GM12891 (cell line): ENCODE measurements around the gene CPT1A.

Source experiments
- POLR2A ChIP-seq: IDR thresholded peaks from 2 replicates; pipeline ENCODE4 v1.6.1; 2011; ENCODE audit warnings: low read depth, low read length, control low read depth
- POLR2AphosphoS5 ChIP-seq: IDR thresholded peaks from 2 replicates; pipeline ENCODE4 v1.6.1; 2011; ENCODE audit warnings: low read depth, low read length, control low read depth
- SPI1 ChIP-seq: IDR thresholded peaks from 2 replicates; pipeline ENCODE4 v1.6.1; 2011; ENCODE audit warnings: low read depth, low read length, control low read depth
- TAF1 ChIP-seq: IDR thresholded peaks from 2 replicates; pipeline ENCODE4 v1.6.1; 2011; ENCODE audit warnings: low read depth, low read length, control low read depth

DNA sequence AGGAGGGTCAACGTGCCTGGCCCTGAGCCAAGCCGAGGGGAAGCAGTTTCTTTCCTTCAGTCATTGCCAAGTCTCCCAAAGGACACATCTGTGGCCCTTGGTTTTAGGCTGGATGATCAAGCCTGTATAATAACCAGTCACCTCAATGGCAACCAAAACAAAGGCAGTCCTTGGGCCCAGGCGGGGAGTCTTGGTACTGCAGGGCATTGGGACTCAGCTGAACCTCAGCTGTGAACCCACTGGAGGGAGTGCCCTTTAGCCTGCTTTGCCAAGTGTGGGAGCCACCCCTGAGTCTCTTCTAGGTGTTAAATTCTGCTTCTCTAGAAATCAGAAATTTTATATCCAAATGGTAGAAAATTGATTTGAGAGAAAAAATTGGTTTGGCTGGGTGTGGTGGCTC lies 36.9 kb downstream of the CPT1A start:
- no peak for TF ChIP-seq POLR2AphosphoS5
- no peak for TF ChIP-seq POLR2A
- no peak for TF ChIP-seq TAF1
- TF ChIP-seq SPI1: no peak
